ENCODE results near the gene ATP2A2. TPM values are rescaled to one million over a fixed set of nuclear protein-coding genes. Genes with fewer than 3 reads are reported as not detected.

The ATP2A2 gene
- total RNA-seq, 1 donor from 2014 or later = 515 TPM

GRCh38 chr12:110246636-110247339, 34.3 kb upstream of the ATP2A2 start:
- peaks cover 41 to 58% (median 55%) of the 10 kb centered on the region in 3 donors for H3K4me1 ChIP-seq (ENCODE audit: control insufficient read depth in 3 of 3, insufficient read depth in 3 of 3, low read length in 3 of 3)
- no peaks in the 10 kb centered on the region for H3K27me3 ChIP-seq (ENCODE audit: control insufficient read depth in 3 of 3, insufficient read depth in 3 of 3, low read length in 3 of 3)
- H3K36me3 ChIP-seq (ENCODE audit: control insufficient read depth in 3 of 3, insufficient read depth in 3 of 3, low read length in 3 of 3) = no peaks in the 10 kb centered on the region
- H3K9me3 ChIP-seq (ENCODE audit: control insufficient read depth in 3 of 3, low read length in 3 of 3) = no peaks in the 10 kb centered on the region
- H3K9ac ChIP-seq (ENCODE audit: low read depth in 1 of 3, low read length in 3 of 3) = peak overlapping the region in 2 of 3 donors; percentile 1 to 80
- H3K4me3 ChIP-seq (ENCODE audit: low read length in 3 of 3) = peak overlapping the region in 2 of 3 donors; percentile 45 to 54
- H3K27ac ChIP-seq (ENCODE audit: low read depth, low read length) = peak overlapping the region; percentile 73

GRCh38 chr12:110247340-110248095, 33.5 kb upstream of the ATP2A2 start:
- peak overlapping the region; percentile 73 for H3K27ac ChIP-seq (ENCODE audit: low read depth, low read length)
- H3K4me3 ChIP-seq (ENCODE audit: low read length in 3 of 3) = peak overlapping the region in 2 of 3 donors; percentile 45 to 54
- peak overlapping the region in 2 of 3 donors; percentile 1 to 80 for H3K9ac ChIP-seq (ENCODE audit: low read depth in 1 of 3, low read length in 3 of 3)
- no peaks in the 10 kb centered on the region for H3K27me3 ChIP-seq (ENCODE audit: control insufficient read depth in 3 of 3, insufficient read depth in 3 of 3, low read length in 3 of 3)
- peaks cover 41 to 58% (median 56%) of the 10 kb centered on the region in 3 donors for H3K4me1 ChIP-seq (ENCODE audit: control insufficient read depth in 3 of 3, insufficient read depth in 3 of 3, low read length in 3 of 3)
- H3K36me3 ChIP-seq (ENCODE audit: control insufficient read depth in 3 of 3, insufficient read depth in 3 of 3, low read length in 3 of 3) = no peaks in the 10 kb centered on the region
- no peaks in the 10 kb centered on the region for H3K9me3 ChIP-seq (ENCODE audit: control insufficient read depth in 3 of 3, low read length in 3 of 3)

GRCh38 chr12:110248096-110248447, 33.0 kb upstream of the ATP2A2 start:
- Histone ChIP-seq H3K4me3 (ENCODE audit: low read length in 3 of 3) (no peak overlapping the region), H3K27ac (ENCODE audit: low read depth, low read length) (peak overlapping the region; percentile 73), H3K36me3 (ENCODE audit: control insufficient read depth in 3 of 3, insufficient read depth in 3 of 3, low read length in 3 of 3) (no peaks in the 10 kb centered on the region), H3K9me3 (ENCODE audit: control insufficient read depth in 3 of 3, low read length in 3 of 3) (no peaks in the 10 kb centered on the region), H3K27me3 (ENCODE audit: control insufficient read depth in 3 of 3, insufficient read depth in 3 of 3, low read length in 3 of 3) (no peaks in the 10 kb centered on the region), H3K4me1 (ENCODE audit: control insufficient read depth in 3 of 3, insufficient read depth in 3 of 3, low read length in 3 of 3) (peaks cover 46 to 62% (median 61%) of the 10 kb centered on the region in 3 donors), H3K9ac (ENCODE audit: low read depth in 1 of 3, low read length in 3 of 3) (peak overlapping the region in 1 of 3 donors; percentile 80)

DNA sequence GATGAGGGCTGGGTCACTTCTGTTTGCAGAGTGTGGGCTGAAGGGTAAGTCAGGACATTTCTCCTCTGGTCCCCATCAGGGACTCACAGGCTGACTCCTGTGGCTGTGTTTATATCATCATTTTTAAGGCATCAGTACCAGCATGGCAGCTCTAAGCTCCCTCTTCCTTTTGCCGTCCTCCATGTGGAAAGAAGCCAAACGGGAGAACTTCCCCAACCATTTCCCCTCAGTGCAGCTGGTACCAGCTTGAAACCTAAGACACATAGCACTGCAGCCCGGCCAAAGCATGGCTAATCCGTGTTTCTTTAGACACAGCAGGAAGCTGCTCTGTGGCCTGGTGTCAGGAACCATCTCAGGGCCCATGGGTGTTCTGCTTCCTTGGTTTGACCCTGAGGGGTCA, 31.9 kb upstream of the ATP2A2 start:
- Histone ChIP-seq H3K27ac (ENCODE audit: low read depth, low read length) (peak overlapping the region; percentile 72), H3K27me3 (ENCODE audit: control insufficient read depth in 3 of 3, insufficient read depth in 3 of 3, low read length in 3 of 3) (no peaks in the 10 kb centered on the region), H3K9me3 (ENCODE audit: control insufficient read depth in 3 of 3, low read length in 3 of 3) (no peaks in the 10 kb centered on the region), H3K4me3 (ENCODE audit: low read length in 3 of 3) (peak overlapping the region in 1 of 3 donors; percentile 49), H3K9ac (ENCODE audit: low read depth in 1 of 3, low read length in 3 of 3) (peak overlapping the region in 2 of 3 donors; percentile 63 to 77), H3K4me1 (ENCODE audit: control insufficient read depth in 3 of 3, insufficient read depth in 3 of 3, low read length in 3 of 3) (peaks cover 51 to 66% (median 62%) of the 10 kb centered on the region in 3 donors), H3K36me3 (ENCODE audit: control insufficient read depth in 3 of 3, insufficient read depth in 3 of 3, low read length in 3 of 3) (no peaks in the 10 kb centered on the region)

DNA sequence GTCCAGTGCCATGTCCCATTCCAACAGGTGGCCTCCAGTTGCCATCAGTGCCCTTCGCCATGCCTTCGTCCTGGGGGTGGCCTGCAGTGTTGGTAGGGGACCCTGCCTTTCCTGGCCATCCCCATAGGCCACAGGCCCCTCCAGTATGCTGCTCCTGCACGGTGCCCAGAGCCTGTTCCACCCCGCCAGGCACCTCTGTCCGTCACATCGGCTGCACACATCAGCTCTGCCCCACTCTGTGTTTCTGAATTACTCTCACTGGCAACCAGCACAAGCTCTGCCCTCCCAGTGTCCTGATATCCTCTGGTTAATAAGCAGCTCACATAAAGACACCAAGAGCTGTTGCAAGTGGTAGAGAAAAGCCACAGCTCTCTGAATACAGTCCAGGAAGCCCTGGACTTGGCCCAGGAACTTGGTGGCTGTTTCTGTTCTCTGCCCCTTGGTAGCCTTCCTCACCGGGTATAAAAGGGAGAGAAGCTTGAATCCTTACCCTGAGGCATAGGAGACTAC, 31.3 kb upstream of the ATP2A2 start:
- peak overlapping the region in 2 of 3 donors; percentile 63 to 77 for H3K9ac ChIP-seq (ENCODE audit: low read depth in 1 of 3, low read length in 3 of 3)
- H3K27me3 ChIP-seq (ENCODE audit: control insufficient read depth in 3 of 3, insufficient read depth in 3 of 3, low read length in 3 of 3) = no peaks in the 10 kb centered on the region
- peak overlapping the region in 2 of 3 donors; percentile 21 to 45 for H3K4me3 ChIP-seq (ENCODE audit: low read length in 3 of 3)
- H3K9me3 ChIP-seq (ENCODE audit: control insufficient read depth in 3 of 3, low read length in 3 of 3) = no peaks in the 10 kb centered on the region
- H3K36me3 ChIP-seq (ENCODE audit: control insufficient read depth in 3 of 3, insufficient read depth in 3 of 3, low read length in 3 of 3) = no peaks in the 10 kb centered on the region
- peak overlapping the region; percentile 72 for H3K27ac ChIP-seq (ENCODE audit: low read depth, low read length)
- peaks cover 51 to 65% (median 62%) of the 10 kb centered on the region in 3 donors for H3K4me1 ChIP-seq (ENCODE audit: control insufficient read depth in 3 of 3, insufficient read depth in 3 of 3, low read length in 3 of 3)

- Histone ChIP-seq H3K9ac (ENCODE audit: low read depth in 1 of 3, low read length in 3 of 3) (no peak overlapping the region), H3K9me3 (ENCODE audit: control insufficient read depth in 3 of 3, low read length in 3 of 3) (no peaks in the 10 kb centered on the region), H3K4me1 (ENCODE audit: control insufficient read depth in 3 of 3, insufficient read depth in 3 of 3, low read length in 3 of 3) (peaks cover 50 to 56% (median 50%) of the 10 kb centered on the region in 3 donors), H3K27me3 (ENCODE audit: control insufficient read depth in 3 of 3, insufficient read depth in 3 of 3, low read length in 3 of 3) (no peaks in the 10 kb centered on the region), H3K27ac (ENCODE audit: low read depth, low read length) (peak overlapping the region; percentile 7), H3K36me3 (ENCODE audit: control insufficient read depth in 3 of 3, insufficient read depth in 3 of 3, low read length in 3 of 3) (no peaks in the 10 kb centered on the region), H3K4me3 (ENCODE audit: low read length in 3 of 3) (no peak overlapping the region)
These were observed 29.7 kb upstream of the ATP2A2 start for GRCh38 chr12:110251381-110251780.

- Histone ChIP-seq H3K4me3 (ENCODE audit: low read length in 3 of 3) (peak overlapping the region in 1 of 3 donors; percentile 7), H3K9me3 (ENCODE audit: control insufficient read depth in 3 of 3, low read length in 3 of 3) (no peaks in the 10 kb centered on the region), H3K4me1 (ENCODE audit: control insufficient read depth in 3 of 3, insufficient read depth in 3 of 3, low read length in 3 of 3) (peaks cover 41 to 52% (median 45%) of the 10 kb centered on the region in 3 donors), H3K36me3 (ENCODE audit: control insufficient read depth in 3 of 3, insufficient read depth in 3 of 3, low read length in 3 of 3) (no peaks in the 10 kb centered on the region), H3K27ac (ENCODE audit: low read depth, low read length) (peak overlapping the region; percentile 83), H3K9ac (ENCODE audit: low read depth in 1 of 3, low read length in 3 of 3) (peak overlapping the region in 2 of 3 donors; percentile 38 to 62), H3K27me3 (ENCODE audit: control insufficient read depth in 3 of 3, insufficient read depth in 3 of 3, low read length in 3 of 3) (no peaks in the 10 kb centered on the region)
These were observed 28.3 kb upstream of the ATP2A2 start for GRCh38 chr12:110252716-110253115.

DNA sequence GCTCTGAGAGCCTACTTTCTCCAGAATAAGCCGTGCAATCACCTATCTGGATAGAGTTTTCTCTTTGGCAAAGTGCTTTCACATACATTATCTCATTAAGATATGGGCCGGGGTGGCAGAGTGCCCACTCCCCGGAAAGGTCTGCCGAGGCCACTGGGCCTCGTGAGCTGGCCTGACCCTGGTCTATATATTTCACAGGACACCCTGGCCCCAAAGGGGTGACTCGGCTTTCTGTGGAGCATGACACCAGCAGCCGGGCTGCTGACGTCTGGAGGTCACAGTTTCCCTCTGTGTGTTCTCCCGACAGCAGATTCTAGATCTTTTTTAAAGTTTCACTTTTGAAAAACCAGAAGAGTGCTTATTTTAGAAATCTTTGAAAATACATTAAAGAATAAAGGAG, 27.9 kb upstream of the ATP2A2 start:
- peak overlapping the region; percentile 83 for H3K27ac ChIP-seq (ENCODE audit: low read depth, low read length)

DNA sequence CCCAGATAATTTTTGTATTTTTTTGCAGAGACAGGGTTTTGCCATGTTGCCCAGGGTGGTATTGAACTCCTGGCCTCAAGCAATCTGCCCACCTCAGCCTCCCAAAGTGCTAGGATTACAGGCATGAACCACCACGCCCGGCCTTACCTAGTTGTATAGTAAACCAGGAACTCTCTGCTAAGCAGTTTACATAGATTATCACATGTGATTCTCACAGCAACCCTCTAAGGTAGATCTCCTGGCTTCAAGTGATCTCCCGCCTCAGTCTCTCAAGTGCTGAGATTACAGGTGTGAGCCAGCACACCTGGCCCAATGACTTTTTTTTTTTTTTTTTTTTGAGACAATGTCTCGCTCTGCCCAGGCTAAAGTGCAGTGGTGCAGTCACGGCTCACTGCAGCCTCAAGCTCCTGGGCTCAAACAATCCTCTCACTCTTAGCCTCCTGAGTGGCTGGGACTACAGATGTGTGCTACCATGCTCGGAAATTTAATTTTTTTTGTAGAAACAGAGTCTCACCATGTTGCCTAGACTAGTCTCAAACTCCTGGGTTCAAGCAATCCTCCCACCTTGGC, 26.0 kb upstream of the ATP2A2 start:
- H3K36me3 ChIP-seq (ENCODE audit: control insufficient read depth in 3 of 3, insufficient read depth in 3 of 3, low read length in 3 of 3) = no peaks in the 10 kb centered on the region
- H3K27ac ChIP-seq (ENCODE audit: low read depth, low read length) = no peak overlapping the region
- no peaks in the 10 kb centered on the region for H3K27me3 ChIP-seq (ENCODE audit: control insufficient read depth in 3 of 3, insufficient read depth in 3 of 3, low read length in 3 of 3)
- H3K9ac ChIP-seq (ENCODE audit: low read depth in 1 of 3, low read length in 3 of 3) = no peak overlapping the region
- no peaks in the 10 kb centered on the region for H3K9me3 ChIP-seq (ENCODE audit: control insufficient read depth in 3 of 3, low read length in 3 of 3)
- no peak overlapping the region for H3K4me3 ChIP-seq (ENCODE audit: low read length in 3 of 3)
- peaks cover 18 to 30% (median 22%) of the 10 kb centered on the region in 3 donors for H3K4me1 ChIP-seq (ENCODE audit: control insufficient read depth in 3 of 3, insufficient read depth in 3 of 3, low read length in 3 of 3)

More for the DNA sequence above, 27.9 kb upstream of the ATP2A2 start:
- Histone ChIP-seq H3K27me3 (ENCODE audit: control insufficient read depth in 3 of 3, insufficient read depth in 3 of 3, low read length in 3 of 3) (no peaks in the 10 kb centered on the region), H3K36me3 (ENCODE audit: control insufficient read depth in 3 of 3, insufficient read depth in 3 of 3, low read length in 3 of 3) (no peaks in the 10 kb centered on the region), H3K9ac (ENCODE audit: low read depth in 1 of 3, low read length in 3 of 3) (peak overlapping the region; percentile 8 to 62 (median 23)), H3K9me3 (ENCODE audit: control insufficient read depth in 3 of 3, low read length in 3 of 3) (no peaks in the 10 kb centered on the region), H3K4me1 (ENCODE audit: control insufficient read depth in 3 of 3, insufficient read depth in 3 of 3, low read length in 3 of 3) (peaks cover 37 to 49% (median 40%) of the 10 kb centered on the region in 3 donors), H3K4me3 (ENCODE audit: low read length in 3 of 3) (peak overlapping the region in 1 of 3 donors; percentile 20)
